GM21576 (cell line): ENCODE measurements around the gene WDR74.
"Not testable (repeated sequence)": the region's sequence is repeated elsewhere in the genome, so short reads cannot be mapped to it uniquely, and the experiment has no call there.

Experiments
- ATAC-seq: cut with Tn5 transposase; IDR thresholded peaks from one replicate; pipeline ENCODE4 v1.9.1; 2021; ENCODE audit warnings: mild to moderate bottlenecking, moderate library complexity; ENCODE audit not compliant: unreplicated experiment

The WDR74 gene

DNA sequence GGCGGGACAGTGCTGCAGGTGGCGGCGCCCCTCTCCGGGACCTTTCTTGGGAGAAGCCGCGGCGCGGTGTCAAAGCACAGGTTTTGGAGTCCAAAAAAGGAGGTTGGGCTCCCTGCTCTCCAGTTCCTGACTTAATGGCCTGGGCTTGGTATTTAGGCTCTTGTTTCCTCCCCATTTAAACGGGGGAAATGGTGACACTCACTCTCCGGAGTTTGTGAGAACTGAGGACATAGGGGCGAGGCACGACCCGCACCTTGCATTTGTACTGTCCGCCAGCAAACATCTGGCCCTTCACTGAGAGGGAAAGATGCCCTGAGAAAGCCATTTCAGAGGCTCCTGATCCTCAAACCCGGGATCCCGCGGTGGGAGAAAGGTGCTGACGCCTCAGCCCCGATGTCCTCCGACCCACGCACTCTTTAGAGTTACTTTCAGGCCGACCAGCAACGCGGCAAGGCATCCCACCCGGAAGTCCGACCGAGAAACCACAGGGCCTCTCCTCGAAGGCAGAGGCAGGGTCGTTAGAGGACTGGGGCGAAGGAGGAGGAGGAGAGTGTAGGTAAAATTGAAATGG lies 2.9 kb upstream of the WDR74 start:
- ATAC-seq, result no peak

DNA sequence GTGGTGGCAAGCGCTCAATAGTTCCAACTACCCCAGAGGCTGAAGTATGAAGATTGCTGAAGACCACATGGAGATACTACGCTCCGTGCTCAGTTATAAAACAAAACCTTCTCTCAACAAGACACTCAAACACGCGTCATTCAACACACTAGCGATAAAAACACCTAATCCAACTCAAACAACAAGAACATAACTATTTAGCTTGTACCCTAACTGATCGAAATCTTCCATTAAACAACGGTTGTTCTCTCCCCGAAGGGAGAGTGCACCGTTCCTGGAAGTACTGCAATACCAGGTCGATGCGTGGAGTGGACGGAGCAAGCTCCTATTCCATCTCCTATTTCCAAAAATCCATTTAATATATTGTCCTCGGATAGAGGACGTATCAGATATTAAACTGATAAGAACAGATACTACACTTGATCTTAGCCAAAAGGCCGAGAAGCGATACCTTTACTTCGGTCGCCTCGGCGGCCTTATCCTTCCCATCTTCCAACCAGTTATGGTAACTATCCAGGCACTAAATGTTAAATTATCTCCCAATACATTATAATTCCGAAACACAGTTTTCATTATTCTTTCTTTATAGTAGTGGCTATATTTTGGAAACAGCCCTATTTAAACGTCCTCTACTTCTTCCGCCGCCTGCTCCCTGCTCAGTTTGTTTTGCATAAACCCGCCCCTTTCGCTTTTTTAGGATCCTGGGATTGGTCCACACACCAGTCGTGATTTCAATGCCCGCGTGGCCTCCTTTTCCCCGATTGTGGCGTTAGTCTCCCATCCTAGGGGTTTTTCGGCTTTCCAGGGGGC lies 2.2 kb upstream of the WDR74 start:
- peak; percentile 49 for ATAC-seq

DNA sequence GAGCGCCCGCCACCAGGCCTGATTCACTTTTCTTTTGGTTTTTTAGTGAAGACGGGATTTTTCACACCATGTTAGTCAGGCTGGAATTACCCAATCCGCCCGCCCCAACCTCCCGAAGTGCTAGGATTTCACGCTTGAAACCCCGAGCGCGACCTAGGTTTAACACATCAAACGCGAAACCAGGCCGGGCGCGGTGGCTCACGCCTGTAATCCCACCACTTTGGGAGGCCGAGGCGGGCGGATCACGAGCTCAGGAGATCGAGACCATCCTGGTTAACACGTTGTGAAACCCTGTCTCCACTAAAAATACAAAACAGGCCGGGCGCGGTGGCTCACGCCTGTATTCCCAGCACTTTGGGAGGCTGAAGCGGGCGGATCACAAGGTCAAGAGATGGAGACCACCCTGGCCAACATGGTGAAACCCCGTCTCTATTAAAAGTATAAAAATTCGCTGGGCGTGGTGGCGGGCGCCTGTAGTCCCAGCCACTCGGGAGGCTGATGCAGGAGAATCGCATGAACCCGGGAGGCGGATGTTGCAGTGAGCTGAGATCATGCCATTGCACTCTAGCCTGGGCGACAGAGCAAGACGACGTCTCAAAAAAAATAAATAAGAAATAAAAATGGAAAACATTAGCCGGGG lies 1.5 kb upstream of the WDR74 start:
- not testable (repeated sequence) for ATAC-seq

DNA sequence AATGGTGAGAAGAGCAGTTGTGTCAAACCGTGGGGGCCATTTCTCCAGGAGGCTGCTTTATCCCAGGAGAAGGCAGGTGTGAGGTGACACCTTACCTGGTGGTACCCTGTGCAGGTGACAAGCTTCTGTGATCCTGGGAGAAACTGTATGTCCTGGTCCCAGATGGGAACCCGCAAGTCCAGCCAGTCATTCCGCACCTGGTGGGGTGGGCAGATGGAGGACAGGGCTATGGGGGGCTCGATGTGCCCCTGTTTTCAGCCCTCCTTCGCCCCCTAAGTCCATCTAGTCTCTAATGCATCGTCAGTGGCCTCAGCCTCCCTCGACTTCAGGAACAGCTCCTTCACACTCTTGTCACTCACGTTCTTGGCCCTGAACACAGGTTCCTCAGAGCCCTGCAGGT lies 4.1 kb downstream of the WDR74 start:
- ATAC-seq, result no peak

DNA sequence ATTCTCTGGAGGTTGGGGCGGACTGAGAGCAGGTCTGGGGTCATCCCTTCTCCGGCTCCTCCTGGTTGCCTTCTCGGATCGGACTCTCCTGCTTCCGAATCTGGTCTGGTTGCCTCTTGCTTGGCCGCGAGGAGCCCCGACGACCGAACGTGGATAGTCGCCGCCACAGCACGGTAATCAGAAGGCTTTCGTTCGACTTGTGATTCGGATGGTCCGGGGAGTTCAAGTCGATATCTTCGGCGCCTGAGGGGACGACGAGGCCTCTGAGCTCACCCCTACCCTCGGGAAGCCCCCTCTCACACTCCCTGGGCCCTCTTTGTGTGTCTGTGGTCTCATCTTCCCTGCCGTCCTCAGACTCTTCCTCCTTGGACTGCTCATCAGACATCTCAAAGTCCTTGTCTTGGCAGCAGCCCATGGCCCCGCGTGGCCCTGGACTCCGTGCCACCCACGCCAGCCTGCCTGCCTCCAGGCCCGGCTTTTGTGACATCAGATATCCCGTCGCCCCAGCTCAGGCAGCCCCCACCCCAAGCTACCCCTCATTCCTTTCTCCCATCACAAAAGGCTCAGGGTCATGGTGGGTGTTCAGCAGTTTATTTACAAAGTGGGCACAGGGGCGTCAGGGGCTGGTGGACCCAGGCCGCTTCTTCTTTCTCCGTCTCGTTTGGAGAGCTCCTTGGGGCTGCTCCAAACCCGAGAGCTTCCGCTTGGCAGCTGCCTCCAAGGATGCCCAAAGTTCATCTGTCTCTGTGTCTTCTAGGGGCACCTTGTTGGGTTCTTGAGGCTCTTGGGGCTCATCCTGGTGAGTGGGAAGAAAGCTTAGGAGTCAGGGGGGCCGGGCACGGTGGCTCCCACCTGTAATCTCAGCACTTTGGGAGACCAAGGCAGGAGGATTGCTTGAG lies 6.8 kb downstream of the WDR74 start, which contains the start of gene TEX54:
Gene TEX54 (minus strand): TSS at position 506 of the 899 bp plus-strand sequence.
- ATAC-seq, result peak; percentile 11

DNA sequence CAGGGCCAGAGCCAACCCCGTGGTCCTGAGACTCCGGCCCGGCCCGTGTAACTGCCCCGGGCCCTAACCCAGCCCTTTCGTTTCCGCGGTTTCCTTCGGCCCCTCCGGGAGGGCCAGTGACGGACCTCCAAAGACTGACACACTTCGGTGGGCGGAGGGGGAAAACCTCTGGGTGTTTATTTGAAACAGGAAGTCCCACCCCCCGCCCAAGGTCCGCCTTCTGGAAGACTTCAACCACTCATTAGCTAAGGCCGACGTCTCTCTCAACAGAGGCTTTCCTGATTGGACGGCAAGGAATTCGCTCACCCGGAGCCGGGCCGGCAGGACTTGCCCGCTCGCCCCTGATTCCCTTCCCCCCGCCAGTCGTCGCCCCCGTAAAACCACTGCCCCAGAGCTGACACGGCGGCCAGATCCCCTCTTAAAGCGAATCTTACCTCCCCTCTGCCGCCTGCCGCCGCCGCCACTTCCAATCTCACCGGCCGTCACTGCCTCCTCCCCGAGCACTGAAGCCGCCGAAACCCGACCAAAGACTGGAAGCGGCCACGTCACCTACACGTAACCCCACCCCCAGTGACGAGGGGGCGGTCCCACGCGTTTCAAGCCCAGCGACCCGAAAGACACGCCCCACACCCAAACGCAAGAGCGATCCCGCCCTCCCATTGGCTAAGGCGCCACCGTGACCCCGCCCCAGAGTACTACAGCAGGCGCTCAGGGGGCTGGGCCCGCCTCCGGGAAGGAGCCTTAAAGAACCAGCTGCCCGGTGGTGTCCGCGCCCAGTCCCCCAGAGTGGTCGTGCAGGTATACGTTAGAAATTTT lies 7.7 kb downstream of the WDR74 start, which contains the start of gene STX5:
Gene STX5 (minus strand): TSS at position 532 of the 816 bp plus-strand sequence. CDS start 808 bp downstream, outside the sequence.
- ATAC-seq, result peak; percentile 79

DNA sequence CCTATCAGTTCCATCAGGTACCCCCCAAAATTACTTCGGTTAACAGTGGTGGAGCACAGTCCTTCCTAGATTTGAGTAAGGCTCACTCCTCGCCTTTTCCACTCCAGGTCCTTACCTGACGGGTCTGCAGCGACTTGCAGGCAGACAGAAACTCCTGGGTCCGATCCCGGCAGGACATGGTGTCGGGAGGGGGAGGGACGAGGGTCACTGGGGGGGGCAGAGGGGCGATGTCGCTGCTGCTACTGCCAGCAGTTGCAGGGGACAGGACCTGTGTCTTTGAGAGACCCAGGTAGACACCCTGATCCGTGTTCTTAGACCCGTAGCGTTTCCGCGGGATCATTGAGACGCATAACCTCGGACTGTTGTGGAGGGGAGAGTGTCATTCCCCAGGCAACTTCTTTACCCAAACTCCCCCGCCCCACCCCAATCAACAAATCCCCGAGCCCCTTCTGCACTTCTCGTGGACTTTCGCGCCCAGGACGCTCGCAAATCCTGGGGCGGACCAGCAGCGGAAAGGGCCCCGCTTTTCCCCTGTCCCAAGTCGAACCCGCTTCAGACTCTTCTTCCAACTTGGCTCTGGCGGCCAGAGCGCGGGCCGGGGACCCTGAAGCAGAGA lies 8.4 kb downstream of the WDR74 start:
- ATAC-seq, result no peak

DNA sequence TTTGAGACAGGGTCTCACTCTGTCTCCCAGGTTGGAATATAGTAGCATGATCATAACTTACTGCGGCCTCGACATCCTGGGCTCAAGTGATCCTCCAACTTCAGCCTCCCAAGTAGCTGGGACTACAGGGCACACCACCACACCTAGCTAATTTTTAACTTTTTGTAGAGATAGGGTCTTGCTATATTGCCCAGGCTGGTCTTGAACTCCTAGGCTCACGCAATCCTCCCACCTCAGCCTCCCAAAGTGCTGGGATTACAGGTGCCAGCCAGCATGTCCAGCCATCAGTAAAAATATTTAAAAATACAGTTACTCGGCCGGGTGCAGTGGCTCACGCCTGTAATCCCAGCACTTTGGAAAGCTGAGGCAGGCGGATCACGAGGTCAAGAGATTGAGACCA lies 11.3 kb downstream of the WDR74 start:
- not testable (repeated sequence) for ATAC-seq

DNA sequence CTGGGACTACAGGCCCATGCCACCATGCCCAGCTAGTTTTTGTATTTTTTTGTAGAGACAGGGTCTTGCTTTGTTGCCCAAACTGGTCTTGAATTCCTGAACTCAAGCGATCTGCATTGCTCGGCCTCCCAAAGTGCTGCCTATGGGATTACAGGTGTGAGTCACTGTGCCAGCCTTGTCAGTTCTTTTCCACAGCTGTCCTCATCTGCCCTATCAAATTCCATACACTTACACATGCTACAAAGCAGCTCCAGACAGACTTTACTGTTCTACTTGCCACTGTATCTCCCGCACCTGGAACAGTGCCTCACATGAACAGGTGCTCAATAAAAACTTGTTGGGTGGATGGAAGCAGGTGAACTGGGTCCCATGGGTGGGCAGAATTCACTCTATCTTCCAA lies 15.7 kb downstream of the WDR74 start:
- no peak for ATAC-seq

DNA sequence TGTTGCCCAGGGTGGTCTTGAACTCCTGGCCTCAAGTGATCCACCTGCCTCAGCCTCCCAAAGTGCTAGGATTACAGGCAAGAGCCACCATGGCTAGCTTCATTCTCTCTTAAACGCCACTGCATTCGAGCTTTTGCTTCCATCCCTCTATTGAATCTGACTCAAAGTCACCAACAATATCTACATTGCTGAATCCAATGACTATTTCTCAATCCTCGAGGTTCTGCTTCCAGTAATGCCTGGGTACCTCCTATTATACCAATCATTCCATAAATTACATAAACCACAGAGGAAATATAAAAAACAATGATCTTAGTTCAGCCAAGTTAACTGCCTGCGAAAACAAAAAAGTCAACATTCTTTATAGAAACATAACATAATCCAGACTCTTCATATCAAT lies 22.3 kb downstream of the WDR74 start:
- no peak for ATAC-seq

DNA sequence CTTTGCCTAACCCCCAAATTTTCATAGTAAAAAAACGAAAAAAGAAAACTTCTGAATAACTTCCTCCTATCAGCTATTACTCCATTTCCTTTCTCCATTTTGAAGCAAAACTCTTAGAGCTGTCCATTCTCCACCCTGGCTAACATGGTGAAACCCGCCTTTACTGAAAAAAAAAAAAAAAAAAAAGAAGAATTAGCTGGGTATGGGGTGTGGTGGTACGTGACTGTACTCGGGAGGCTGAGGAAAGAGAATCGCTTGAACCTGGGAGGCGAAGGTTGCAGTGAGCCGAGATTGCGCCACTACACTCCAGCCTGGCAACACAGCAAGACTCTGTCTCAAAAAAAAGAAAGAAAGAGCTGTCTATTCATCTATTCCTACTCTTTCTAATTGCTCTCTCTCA lies 22.8 kb downstream of the WDR74 start:
- no peak for ATAC-seq

DNA sequence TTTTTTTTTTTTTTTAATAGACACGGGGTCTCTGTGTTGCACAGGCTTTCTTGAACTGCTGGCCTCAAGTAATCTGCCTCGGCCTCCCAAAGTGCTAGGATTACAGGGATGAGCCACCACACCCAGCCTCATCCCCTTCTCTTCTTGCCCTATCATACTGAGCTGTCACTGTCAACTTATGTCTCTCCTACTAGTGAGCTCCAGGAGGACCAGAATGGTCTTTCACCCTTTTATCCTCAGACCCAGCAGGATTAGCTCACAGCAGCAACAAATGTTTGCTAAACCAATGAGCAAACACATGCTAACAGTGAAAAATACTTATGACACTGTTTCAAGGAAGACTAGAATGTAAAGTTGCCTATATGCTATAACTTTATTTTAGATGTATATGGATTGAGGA lies 27.7 kb downstream of the WDR74 start:
- no peak for ATAC-seq

DNA sequence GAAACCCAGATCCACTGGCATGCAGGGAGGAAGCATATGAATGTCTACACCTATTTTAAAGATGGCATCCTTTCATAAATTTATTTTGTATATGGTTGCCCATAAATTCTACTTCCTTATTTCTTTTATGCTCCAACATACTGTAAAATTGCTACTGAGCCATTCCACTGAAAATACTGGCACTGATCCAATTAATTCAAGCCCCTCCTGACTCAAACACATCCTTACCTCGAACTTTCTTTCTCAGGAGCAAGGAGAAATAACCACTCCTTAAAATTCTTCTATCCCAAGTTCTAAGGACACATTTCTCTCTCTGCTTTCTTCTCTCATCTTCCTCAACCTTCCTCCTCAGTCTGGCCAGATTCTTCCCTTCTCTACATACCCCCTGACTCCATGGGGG lies 28.6 kb downstream of the WDR74 start:
- ATAC-seq, result no peak

DNA sequence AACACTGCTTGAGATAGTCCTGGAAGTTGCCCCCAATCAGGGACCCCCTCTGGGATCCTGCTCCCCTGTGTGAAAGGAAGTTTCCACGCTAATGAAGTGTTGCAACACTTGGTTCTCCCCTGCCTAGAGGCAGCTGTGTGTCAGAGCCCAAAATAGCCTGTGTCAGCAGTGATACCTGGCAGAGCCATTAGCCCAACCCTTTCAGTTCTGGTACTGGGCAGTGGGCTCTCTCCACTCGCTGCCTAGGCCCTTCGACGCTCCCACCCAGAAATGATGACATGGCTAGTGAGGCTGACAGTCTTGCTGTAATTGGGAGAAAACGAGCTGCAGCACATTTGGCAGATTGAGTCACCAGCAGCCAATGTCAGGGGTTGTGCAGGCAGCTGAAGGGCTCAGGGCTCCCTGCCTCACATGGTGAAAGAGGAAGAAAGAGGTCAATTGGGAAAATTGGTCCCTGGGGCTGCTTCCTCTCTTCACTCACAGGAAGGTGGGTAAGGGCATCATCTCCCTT lies 32.7 kb downstream of the WDR74 start:
- no peak for ATAC-seq

DNA sequence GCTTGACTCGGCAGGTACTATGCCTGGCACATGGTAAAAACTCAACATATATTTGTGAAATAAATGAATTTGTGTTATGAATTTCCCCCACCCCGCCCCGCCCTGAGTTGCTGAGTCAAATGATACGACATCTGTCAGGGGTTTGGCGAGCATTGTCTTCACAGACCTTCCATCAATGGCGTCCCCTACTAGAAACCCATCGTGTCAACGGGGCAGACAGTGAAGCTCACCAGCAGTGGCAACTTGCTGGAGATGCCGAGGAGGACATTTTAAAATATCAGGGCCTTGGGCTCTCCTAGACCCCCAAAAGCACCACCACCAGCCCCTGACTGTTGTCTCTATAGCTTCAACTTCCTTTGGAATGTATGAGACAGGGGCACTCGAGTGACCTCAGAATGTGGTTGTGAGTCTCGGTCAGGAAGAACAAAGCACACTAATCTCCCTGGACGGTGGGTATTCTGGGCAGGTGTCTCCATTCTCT lies 33.4 kb downstream of the WDR74 start:
- peak; percentile 8 for ATAC-seq

DNA sequence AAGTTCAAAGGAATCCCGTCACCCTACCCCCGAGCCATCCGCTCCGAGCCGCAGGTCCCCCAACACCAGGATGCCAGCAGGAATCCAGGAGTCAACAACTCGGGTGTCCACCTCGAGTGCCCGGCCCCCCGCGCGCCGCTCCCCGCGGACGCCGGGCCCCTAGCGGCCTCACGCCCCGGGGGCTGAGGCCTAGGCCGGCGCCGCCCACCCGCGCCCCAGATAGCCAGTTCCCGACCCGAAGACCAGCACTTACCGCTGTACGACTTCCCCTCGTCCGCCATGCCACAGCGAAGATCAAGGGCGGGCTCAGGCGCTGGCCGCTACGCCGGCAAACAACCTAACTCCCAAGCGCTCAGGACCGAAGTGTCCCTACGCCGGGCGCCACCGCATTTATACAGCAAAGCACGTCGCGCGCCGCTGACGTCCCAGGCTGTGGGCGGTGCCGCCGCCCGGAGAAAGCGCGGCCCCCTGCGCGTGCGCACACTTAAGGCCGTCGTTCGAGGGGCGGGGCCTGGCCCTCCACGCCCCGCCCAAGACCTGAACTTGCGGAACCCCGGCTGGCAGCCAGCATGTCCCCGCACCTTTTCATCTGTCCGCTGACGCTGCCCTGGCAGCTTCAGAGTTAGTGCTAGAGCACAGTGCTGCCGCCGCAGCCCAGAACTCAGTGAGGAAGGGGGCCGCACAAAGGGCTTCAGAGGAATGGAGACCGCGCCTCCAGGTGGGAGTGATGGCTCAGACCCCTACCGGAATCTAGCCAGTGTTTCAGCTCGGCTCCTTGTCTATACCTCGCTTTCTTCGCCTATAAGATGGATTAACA lies 34.1 kb downstream of the WDR74 start, which contains the start of gene NXF1:
Gene NXF1 (minus strand): TSS at position 365 of the 817 bp plus-strand sequence. CDS start 84 bp downstream, at position 281.
- peak; percentile 70 for ATAC-seq

DNA sequence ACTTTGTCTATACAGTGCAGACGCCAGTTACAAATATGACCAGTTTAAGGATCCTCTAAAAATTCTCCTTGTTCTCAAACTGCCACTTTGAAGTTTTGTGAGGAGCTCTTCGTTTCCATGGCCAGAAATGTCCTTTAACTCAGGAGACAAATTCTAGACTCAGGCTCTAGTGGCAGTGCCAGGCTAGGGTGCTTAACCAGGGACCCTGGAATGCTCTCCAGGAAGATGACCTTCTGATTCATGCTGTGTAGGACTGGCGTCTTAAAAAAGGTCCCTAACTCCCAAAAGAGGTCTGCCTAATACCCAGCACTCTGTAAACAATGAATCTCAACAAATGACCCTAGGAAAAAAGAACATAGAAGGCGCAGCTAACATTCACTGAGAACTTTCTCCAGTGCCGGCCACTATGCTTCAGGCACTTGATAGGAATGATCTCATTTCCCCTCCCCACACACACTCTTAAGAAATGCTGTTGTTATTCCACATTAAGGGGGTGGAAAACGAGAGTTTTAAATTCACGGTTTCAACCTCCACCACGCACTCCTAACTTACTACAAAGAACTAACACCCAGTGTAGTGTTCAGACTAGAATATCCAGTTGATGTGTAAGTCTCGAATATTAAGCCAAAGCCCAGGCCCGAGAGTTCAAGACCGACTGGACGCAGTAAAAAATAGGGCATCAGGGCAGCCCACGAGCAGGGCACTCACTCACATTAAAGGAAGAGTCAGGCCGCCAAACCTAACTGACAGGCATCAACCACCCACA lies 34.9 kb downstream of the WDR74 start:
- peak; percentile 11 for ATAC-seq

DNA sequence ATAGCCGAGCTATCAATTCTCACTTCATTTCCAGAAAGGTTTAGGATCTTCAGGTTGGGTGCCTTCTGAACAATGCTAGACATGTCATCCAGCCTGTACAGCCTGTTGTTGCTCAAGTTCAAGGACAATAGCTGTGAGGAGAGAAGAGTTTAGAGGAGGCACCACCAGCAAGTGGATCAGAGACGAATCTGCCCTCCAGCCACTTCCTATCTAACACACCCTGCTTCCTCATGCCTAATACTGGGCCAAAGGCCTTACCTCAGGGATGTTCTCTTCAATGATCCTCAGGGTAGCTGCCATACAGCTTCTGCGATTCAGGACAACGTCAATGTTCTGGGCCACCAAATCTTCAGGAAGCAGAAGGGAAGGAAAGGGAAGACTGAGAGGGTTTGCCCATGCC lies 38.3 kb downstream of the WDR74 start:
- ATAC-seq, result no peak
